ENCODE data around the gene MAD2L2.

Gene MAD2L2

GRCh38 chr1:11682287-11682771 is 1.4 kb upstream of the MAD2L2 start:
- DNase-seq (ENCODE audit: low spot score): no peak

DNA sequence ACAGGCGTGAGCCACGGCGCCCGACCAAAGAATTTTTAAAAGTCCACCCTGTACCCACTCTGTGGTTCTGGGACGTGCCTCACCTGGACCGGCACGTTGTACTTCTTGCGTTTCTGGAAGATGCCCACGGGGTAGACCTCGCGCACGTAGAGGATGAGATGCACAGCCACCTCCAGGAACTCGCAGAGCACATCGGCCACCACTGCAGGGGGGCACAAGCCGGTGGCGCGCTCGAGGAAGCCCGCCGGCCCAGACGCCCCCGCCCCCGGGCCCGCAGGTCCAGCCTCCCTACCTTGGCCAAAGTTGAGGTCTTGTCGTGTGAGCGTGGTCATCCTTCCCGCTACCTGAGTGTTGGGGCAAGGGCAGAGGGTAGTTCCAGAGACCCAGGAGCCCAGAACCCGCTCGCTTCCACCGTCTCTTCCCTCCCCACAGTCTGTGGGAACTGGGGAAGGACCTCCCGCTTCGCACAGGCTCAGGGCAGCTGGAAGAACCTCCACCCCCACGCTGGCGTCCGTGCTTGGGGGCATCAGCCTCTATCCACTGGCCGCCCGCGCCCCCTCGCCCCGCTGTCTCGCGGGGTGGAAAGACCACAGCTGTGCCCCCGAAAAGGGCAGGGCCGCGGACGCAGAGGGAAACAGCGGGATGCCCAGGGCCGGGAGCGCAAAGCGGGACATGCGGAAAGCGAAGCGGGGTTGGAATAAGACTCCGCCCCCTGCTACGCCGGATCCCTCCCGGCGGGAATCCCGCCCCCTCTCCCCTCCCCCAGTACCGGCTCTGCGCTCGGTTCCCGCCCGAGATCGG is 478 bp downstream of the MAD2L2 start:
- no peak for DNase-seq (ENCODE audit: low spot score)

DNA sequence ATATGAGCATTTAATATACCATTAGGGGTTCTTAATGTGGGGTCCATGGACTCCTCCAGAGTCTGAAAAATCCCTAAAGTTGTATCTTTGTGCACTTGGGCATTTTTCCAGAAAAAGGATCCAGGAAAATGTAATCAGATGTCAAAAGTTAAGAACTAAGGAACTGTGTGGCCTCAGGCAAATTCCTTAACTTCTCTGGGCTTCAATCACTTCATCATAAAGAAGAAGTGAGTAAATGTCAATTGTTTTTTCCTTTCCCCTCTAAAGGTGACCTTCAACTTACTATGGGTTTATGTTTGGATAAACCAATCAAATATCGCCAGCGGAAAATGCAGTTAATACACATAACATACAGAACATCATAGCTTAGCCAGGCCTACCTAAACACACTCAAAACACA is 2.5 kb downstream of the MAD2L2 start:
- no peak for DNase-seq (ENCODE audit: low spot score)

DNA sequence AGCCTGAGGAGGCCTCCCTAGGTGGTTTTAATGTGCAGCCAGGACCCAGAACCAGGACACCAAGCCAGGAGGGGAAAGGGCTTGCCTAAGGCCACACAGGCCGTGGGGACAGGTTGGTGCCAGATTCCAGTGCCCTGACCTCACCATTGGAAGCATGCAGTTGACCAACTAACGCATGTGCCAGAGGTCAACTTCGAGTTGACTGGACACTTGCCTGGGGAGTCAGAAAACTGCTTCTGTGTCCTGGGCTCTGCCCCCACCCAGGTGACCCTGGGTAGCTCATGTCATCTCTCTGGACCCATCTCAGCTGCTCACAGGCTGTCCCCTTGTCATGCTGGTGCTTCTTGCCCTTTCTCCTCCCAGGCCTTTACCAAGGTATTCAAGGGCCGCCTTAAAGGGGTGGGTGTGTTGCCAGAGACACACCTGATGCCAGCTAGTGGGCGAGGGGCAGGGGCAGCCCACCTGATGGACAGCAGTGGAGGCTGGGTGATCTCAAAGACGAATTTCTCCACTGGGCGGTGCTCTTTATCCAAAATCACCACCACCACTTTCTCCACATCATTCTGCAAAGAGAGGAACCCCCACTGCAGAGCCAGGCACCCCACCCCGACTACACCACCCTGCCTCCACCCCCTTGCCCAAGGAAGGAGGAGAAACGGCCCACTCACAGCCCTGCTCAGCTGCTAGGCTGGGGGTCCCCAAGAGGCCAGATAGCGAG is 4.4 kb downstream of the MAD2L2 start:
- DNase-seq (ENCODE audit: low spot score): no peak

- no peak for DNase-seq (ENCODE audit: low spot score)
These were observed 5.6 kb downstream of the MAD2L2 start for GRCh38 chr1:11675325-11675724.

DNA sequence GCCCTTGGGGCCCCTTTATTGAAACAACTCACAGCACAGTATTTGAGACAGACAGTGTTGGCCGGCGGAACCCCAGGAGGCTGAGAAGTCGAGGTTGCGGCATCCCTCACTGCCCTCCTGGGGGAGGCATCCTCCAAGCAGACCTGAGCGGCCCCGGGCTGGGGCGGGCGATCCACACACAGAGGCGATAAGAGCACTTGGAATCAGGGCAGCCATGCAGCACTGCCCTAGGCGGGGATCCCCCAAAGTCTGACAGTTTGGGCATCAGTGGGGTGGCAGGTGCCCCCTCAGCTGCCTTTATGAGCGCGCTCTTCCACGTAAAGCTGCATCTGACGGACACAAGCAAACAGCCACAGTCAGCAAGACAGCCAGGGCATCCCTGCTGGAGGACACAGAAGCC is 6.5 kb downstream of the MAD2L2 start:
- no peak for DNase-seq (ENCODE audit: low spot score)

- no peak for DNase-seq (ENCODE audit: low spot score)
These were observed 7.7 kb downstream of the MAD2L2 start for GRCh38 chr1:11673089-11673769.

DNA sequence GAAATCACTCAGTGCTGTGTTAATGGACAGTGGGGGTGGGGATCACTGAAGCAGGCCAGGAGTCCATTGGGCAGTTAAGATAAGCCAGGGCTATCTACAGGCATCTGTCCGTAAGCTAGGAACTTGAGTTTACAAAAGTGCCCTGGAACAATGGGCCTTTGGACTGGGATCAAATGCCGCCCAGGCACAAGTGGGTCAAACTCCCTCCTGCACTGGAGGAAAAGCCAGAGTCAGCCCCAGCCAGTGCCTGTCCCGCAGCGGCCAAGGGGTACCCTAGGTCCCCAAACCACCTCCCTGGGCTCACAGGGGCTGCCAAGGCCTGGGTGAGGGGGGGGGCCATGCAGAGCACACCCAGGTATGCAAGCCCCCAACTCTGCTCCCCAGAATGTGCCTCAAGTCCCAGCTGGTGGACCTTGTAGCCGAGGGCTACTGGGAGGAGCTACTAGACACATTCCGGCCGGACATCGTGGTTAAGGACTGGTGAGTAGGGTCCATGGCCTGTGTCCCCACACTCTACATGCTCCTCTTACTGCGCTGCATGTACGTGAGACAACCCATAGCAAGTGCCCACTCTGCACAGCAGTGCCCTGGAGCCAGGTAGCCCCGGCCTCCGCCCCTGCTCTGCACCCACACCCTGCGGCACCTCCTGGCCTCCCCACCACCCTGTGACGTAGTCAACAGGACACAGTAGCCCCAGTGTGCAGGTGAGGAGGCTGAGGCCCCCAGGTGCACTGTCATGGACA is 9.2 kb downstream of the MAD2L2 start:
- no peak for DNase-seq (ENCODE audit: low spot score)

GRCh38 chr1:11671205-11671543 is 9.8 kb downstream of the MAD2L2 start:
- no peak for DNase-seq (ENCODE audit: low spot score)

GRCh38 chr1:11670747-11671146 is 10.2 kb downstream of the MAD2L2 start:
- no peak for DNase-seq (ENCODE audit: low spot score)

DNA sequence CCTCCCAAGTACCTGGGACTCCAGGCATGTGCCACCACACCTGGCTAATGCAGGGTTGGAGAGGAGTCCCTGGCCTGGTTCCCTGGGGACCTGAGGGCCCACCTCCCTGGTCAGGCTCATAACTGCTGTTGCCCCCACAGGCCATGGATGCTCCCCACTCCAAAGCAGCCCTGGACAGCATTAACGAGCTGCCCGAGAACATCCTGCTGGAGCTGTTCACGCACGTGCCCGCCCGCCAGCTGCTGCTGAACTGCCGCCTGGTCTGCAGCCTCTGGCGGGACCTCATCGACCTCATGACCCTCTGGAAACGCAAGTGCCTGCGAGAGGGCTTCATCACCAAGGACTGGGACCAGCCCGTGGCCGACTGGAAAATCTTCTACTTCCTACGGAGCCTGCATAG is 12.4 kb downstream of the MAD2L2 start:
- no peak for DNase-seq (ENCODE audit: low spot score)

DNA sequence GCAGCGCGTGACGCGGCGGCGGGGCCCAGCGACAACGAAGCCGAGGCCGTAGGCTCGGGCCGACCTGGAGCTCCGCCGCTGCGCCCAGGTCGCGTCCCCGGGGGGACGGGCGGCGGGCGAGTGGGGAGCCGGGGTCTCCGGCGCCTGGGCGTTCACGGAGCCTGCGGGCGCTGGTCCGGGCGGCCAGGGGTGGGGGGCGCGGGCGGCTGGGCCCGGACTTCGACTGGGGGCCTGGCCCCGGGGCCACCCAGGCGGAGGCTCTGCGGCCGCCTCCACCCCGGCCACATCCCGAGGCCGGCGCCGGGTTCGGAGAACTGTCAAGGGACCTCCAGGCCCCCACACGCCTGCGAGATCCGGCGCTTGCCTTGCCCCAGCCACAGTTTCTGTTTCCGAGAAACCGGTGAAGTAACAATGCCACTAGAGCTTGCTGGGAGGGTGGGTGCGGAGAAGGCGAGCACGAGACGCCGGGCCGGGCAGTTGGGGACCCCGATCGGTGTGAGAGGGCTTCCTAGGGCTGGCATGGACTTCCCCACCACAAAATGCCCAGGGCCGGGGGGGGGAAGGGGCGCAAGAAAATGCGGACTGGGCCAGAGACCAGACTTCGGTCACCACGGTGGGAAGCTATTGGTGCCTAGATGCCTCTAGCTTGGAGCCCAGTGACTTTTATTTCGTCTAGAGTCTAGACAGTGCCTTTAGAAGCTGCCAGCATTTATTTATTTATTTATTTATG is 16.4 kb downstream of the MAD2L2 start:
- peak; percentile 72 for DNase-seq (ENCODE audit: low spot score)

DNA sequence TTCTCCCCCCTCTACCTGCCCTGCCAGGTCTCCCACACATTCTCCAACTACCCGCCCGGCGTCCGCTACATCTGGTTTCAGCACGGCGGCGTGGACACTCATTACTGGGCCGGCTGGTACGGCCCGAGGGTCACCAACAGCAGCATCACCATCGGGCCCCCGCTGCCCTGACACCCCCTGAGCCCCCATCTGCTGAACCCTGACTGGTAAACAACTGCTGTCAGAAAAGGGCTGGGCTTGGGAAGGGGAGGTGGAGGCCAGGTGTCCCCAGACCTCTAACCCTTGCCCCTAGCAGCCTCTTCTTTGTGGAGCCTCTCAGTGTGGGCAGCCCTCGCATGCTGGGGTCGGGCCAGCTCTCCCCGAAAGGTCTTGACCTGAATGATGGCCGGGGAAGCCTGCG is 19.8 kb downstream of the MAD2L2 start:
- no peak for DNase-seq (ENCODE audit: low spot score)

DNA sequence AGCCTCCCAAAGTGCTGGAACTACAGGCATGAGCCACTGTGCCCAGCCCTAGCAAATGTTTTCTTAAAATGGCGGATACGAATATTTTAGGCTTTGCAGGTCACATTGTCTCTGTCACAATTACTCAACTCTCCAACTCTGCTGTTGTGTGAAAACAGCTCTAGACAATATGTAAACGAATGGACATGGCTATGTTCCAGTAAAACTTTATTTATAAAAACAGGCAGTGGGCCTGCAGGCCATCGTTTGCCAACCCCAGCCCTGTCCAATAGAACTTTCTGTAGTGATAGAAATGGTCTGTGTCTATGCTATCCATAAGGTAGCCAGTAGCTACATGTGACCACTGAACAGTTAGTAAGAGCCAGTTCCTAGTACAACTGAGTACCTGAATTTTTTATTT is 21.2 kb downstream of the MAD2L2 start:
- DNase-seq (ENCODE audit: low spot score): no peak

GRCh38 chr1:11658542-11658941 is 22.4 kb downstream of the MAD2L2 start:
- no peak for DNase-seq (ENCODE audit: low spot score)

DNA sequence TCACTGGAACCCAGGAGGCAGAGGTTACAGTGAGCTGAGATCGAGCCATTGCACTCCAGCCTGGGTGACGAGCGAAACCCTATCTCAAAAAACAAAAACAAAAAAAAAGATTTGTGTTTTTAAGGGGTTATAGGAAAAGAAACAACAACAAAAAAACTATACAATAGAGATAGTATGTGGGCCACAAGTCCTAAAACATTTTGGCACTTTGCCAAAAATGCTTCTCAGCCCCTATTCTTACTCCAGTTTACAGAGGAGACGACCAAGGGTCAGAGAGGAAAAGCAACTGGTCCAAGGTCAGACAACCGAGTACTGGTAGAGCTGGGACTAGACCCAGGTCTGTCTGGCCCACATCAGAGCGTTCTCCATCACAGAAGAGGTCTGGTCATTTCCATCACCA is 23.3 kb downstream of the MAD2L2 start:
- no peak for DNase-seq (ENCODE audit: low spot score)

- no peak for DNase-seq (ENCODE audit: low spot score)
These were observed 25.8 kb downstream of the MAD2L2 start for GRCh38 chr1:11654939-11655808.

GRCh38 chr1:11654137-11654938 is 26.6 kb downstream of the MAD2L2 start, which contains the start of the genes FBXO2 and FBXO44:
Gene FBXO2, minus strand, starts transcription at chr1:11654429. Its CDS starts 89 bp downstream, at chr1:11654340.
Gene FBXO44, plus strand, starts transcription at chr1:11654877. Its CDS starts 959 bp downstream, at chr1:11655836.
- DNase-seq (ENCODE audit: low spot score): peak; percentile 55

- DNase-seq (ENCODE audit: low spot score): no peak
These were observed 27.1 kb downstream of the MAD2L2 start for GRCh38 chr1:11653861-11654136.
